Trophoblast cell (in vitro differentiated cells and primary cell): ENCODE results near the gene NUDT3.

Experiments used
- DNase-seq, 2 donors: peaks; one replicate each; pipeline ENCODE4 v3.0.0-alpha.2; 2016
- H2AFZ ChIP-seq: 2 replicates; pipeline ENCODE4 v1.6.1; 2013; ENCODE audit warnings: low read length, moderate library complexity, mild to moderate bottlenecking; ENCODE audit not compliant: insufficient read depth, poor library complexity
- H2AK5ac ChIP-seq: 2 replicates; pipeline ENCODE4 v1.6.1; 2013; ENCODE audit warnings: mild to moderate bottlenecking, low read length
- H2BK120ac ChIP-seq: 2 replicates; pipeline ENCODE4 v1.6.1; 2013; ENCODE audit warnings: low read length, mild to moderate bottlenecking, moderate library complexity; ENCODE audit not compliant: insufficient read depth, poor library complexity
- H2BK12ac ChIP-seq: 2 replicates; pipeline ENCODE4 v1.6.1; 2013; ENCODE audit warnings: mild to moderate bottlenecking, low read length, moderate library complexity
- H2BK5ac ChIP-seq: 2 replicates; pipeline ENCODE4 v1.6.1; 2013; ENCODE audit warnings: low read length, low read depth, moderate library complexity, mild to moderate bottlenecking; ENCODE audit not compliant: poor library complexity
- H3K14ac ChIP-seq: 2 replicates; pipeline ENCODE4 v1.6.1; 2013; ENCODE audit warnings: mild to moderate bottlenecking, low read length
- H3K18ac ChIP-seq: 2 replicates; pipeline ENCODE4 v1.6.1; 2013; ENCODE audit warnings: mild to moderate bottlenecking, low read length
- H3K23ac ChIP-seq: 2 replicates; pipeline ENCODE4 v1.6.1; 2013; ENCODE audit warnings: low read length
- H3K27ac ChIP-seq: 2 replicates; pipeline ENCODE4 v1.5.1; 2013; ENCODE audit warnings: low read depth, mild to moderate bottlenecking, inconsistent platforms, low read length, moderate library complexity
- H3K27me3 ChIP-seq: 2 replicates; pipeline ENCODE4 v1.6.1; 2013; ENCODE audit warnings: inconsistent platforms, mild to moderate bottlenecking, low read length, moderate library complexity; ENCODE audit not compliant: insufficient read depth
- H3K36me3 ChIP-seq, 2 experiments: 1 replicate in 1 of 2; 2 replicates in 1 of 2; pipeline ENCODE4 v1.6.1; 2013; ENCODE audit warnings: low read length in 2 of 2, mild to moderate bottlenecking in 2 of 2, moderate library complexity in 1 of 2; ENCODE audit not compliant: insufficient read depth in 2 of 2, control insufficient read depth in 1 of 2
- H3K4ac ChIP-seq: 2 replicates; pipeline ENCODE4 v1.6.1; 2013; ENCODE audit warnings: low read depth, mild to moderate bottlenecking, low read length, moderate library complexity
- H3K4me1 ChIP-seq, 2 experiments: 1 replicate in 1 of 2; 2 replicates in 1 of 2; pipeline ENCODE4 v1.6.1; 2013; ENCODE audit warnings: low read length in 2 of 2, mild to moderate bottlenecking in 2 of 2, moderate library complexity in 1 of 2; ENCODE audit not compliant: insufficient read depth in 2 of 2, control insufficient read depth in 1 of 2
- H3K4me2 ChIP-seq: 2 replicates; pipeline ENCODE4 v1.6.1; 2013; ENCODE audit warnings: inconsistent platforms, mild to moderate bottlenecking, low read length, moderate library complexity
- H3K4me3 ChIP-seq: 2 replicates; pipeline ENCODE4 v1.5.1; 2013; ENCODE audit warnings: mild to moderate bottlenecking, low read depth, low read length, inconsistent platforms
- H3K79me1 ChIP-seq: one replicate; pipeline ENCODE4 v1.6.1; 2013; ENCODE audit warnings: low read length
- H3K79me2 ChIP-seq: 2 replicates; pipeline ENCODE4 v1.6.1; 2013; ENCODE audit warnings: low read length, mild to moderate bottlenecking; ENCODE audit not compliant: control insufficient read depth, insufficient read depth, poor library complexity
- H3K9ac ChIP-seq: 2 replicates; pipeline ENCODE4 v1.6.1; 2013; ENCODE audit warnings: mild to moderate bottlenecking, low read length
- H3K9me3 ChIP-seq: 2 replicates; pipeline ENCODE4 v1.6.1; 2013; ENCODE audit warnings: low read depth, mild to moderate bottlenecking, control low read depth, inconsistent platforms, low read length; ENCODE audit not compliant: insufficient read depth
- H4K12ac ChIP-seq: 2 replicates; pipeline ENCODE4 v1.6.1; 2013; ENCODE audit warnings: low read depth, mild to moderate bottlenecking, low read length, moderate library complexity
- H4K8ac ChIP-seq: 2 replicates; pipeline ENCODE4 v1.6.1; 2013; ENCODE audit warnings: low read depth, mild to moderate bottlenecking, low read length, moderate library complexity
- H4K91ac ChIP-seq: one replicate; pipeline ENCODE4 v1.6.1; 2013; ENCODE audit warnings: low read depth, mild to moderate bottlenecking, low read length, moderate library complexity
- WGBS: extraction: QIAGEN DNeasy Blood & Tissue Kit; methylation state at CpG from one replicate; pipeline ENCODE4 v1.1.7; 2013; ENCODE audit warnings: missing lambda C conversion rate; ENCODE audit not compliant: insufficient read length, insufficient coverage; ENCODE audit errors: extremely low coverage; 5-methylcytosine and 5-hydroxymethylcytosine counted together

The NUDT3 gene

GRCh38 chr6:34236443-34237315 lies 155.8 kb downstream of the NUDT3 start, which contains the start of gene HMGA1:
TSS of gene HMGA1 (plus strand) at chr6:34236873. CDS start at chr6:34240781, 3,908 bp downstream.
- peak within 1 kb of the TSS; percentile 87 for H3K4ac ChIP-seq

GRCh38 chr6:34236131-34236442 lies 156.4 kb downstream of the NUDT3 start:
- peak overlapping the region; percentile 1 for H2BK12ac ChIP-seq
- H2AFZ ChIP-seq: no peak overlapping the region
- H4K12ac ChIP-seq: peak overlapping the region; percentile 68
- peak overlapping the region; percentile 62 for H4K91ac ChIP-seq
- H3K79me2 ChIP-seq: peaks cover 21% of the 10 kb centered on the region
- peak overlapping the region; percentile 70 for H2BK120ac ChIP-seq
- H3K79me1 ChIP-seq: peaks cover 33% of the 10 kb centered on the region
- H3K9me3 ChIP-seq: peaks cover 2% of the 10 kb centered on the region
- peak overlapping the region; percentile 68 for H3K9ac ChIP-seq
- H3K18ac ChIP-seq: peak overlapping the region; percentile 89
- H3K27me3 ChIP-seq: no peaks in the 10 kb centered on the region
- H3K4ac ChIP-seq: peak overlapping the region; percentile 38
- H3K36me3 ChIP-seq: peaks cover 9 to 12% of the 10 kb centered on the region in 2 experiments
- peak overlapping the region; percentile 74 for H4K8ac ChIP-seq
- H3K4me1 ChIP-seq: peaks cover 11 to 22% of the 10 kb centered on the region in 2 experiments
- H2AK5ac ChIP-seq: no peak overlapping the region
- H2BK5ac ChIP-seq: peak overlapping the region; percentile 60
- H3K27ac ChIP-seq: peak overlapping the region; percentile 97
- no peak overlapping the region for H3K23ac ChIP-seq
- WGBS: no CpG with 5 or more reads among the region's 13 CpGs
- DNase-seq: peak; percentile 80 to 89
- peak overlapping the region; percentile 68 for H3K4me3 ChIP-seq
- peak overlapping the region; percentile 78 for H3K4me2 ChIP-seq
- peak overlapping the region; percentile 78 for H3K14ac ChIP-seq

More at GRCh38 chr6:34236443-34237315, 155.8 kb downstream of the NUDT3 start, which contains the start of gene HMGA1:
- Histone ChIP-seq H3K4me3 (peak within 1 kb of the TSS; percentile 85), H2AFZ (peak within 1 kb of the TSS; percentile 32), H3K36me3 (peaks cover 14 to 17% of the 10 kb centered on the region in 2 experiments), H3K4me1 (peaks cover 11 to 24% of the 10 kb centered on the region in 2 experiments), H2BK120ac (peak within 1 kb of the TSS; percentile 81), H3K9ac (peak within 1 kb of the TSS; percentile 73), H2BK5ac (peak within 1 kb of the TSS; percentile 80), H3K27ac (peak within 1 kb of the TSS; percentile 97), H3K18ac (peak within 1 kb of the TSS; percentile 89), H3K79me1 (peaks cover 33% of the 10 kb centered on the region), H3K4me2 (peak within 1 kb of the TSS; percentile 88), H4K8ac (peak within 1 kb of the TSS; percentile 85), H4K91ac (peak within 1 kb of the TSS; percentile 91), H2BK12ac (peak within 1 kb of the TSS; percentile 1), H3K27me3 (no peaks in the 10 kb centered on the region), H3K79me2 (peaks cover 21% of the 10 kb centered on the region), H4K12ac (peak within 1 kb of the TSS; percentile 68), H3K23ac (no peak within 1 kb of the TSS), H3K14ac (peak within 1 kb of the TSS; percentile 88), H3K9me3 (peaks cover 2% of the 10 kb centered on the region), H2AK5ac (peak within 1 kb of the TSS; percentile 52)
- DNase-seq: peak; percentile 88 to 90
- no CpG with 5 or more reads among the region's 91 CpGs for WGBS

- Histone ChIP-seq H3K23ac (no peak overlapping the region), H3K79me2 (peaks cover 21% of the 10 kb centered on the region), H4K12ac (peak overlapping the region; percentile 68), H3K4me2 (peak overlapping the region; percentile 78), H2AK5ac (no peak overlapping the region), H4K8ac (peak overlapping the region; percentile 44), H3K18ac (peak overlapping the region; percentile 43), H3K4ac (peak overlapping the region; percentile 13), H3K9ac (peak overlapping the region; percentile 56), H3K36me3 (peaks cover 4 to 7% of the 10 kb centered on the region in 2 experiments), H2BK12ac (peak overlapping the region; percentile 1), H3K27ac (peak overlapping the region; percentile 97), H4K91ac (peak overlapping the region; percentile 62), H3K27me3 (no peaks in the 10 kb centered on the region), H3K9me3 (peaks cover 2% of the 10 kb centered on the region), H3K79me1 (peaks cover 33% of the 10 kb centered on the region), H2AFZ (no peak overlapping the region), H3K14ac (peak overlapping the region; percentile 52), H3K4me1 (peaks cover 13 to 24% of the 10 kb centered on the region in 2 experiments), H2BK120ac (peak overlapping the region; percentile 70), H3K4me3 (peak overlapping the region; percentile 68), H2BK5ac (peak overlapping the region; percentile 60)
- WGBS: no CpG with 5 or more reads among the region's 75 CpGs
- DNase-seq: peak; percentile 89 to 92
These were observed 156.9 kb downstream of the NUDT3 start for GRCh38 chr6:34235307-34236130.

- DNase-seq: no peak
- Histone ChIP-seq H3K18ac (peak overlapping the region; percentile 99), H3K79me1 (peaks cover 33% of the 10 kb centered on the region), H3K36me3 (no peaks in the 10 kb centered on the region), H3K27ac (peak overlapping the region; percentile 97), H3K4me3 (peak overlapping the region; percentile 42), H2AK5ac (peak overlapping the region; percentile 99), H4K91ac (peak overlapping the region; percentile 100), H2BK12ac (peak overlapping the region; percentile 98), H2AFZ (peak overlapping the region; percentile 99), H3K14ac (peak overlapping the region; percentile 100), H3K9ac (peak overlapping the region; percentile 73), H3K4ac (peak overlapping the region; percentile 99), H3K79me2 (peaks cover 21% of the 10 kb centered on the region), H4K8ac (peak overlapping the region; percentile 100), H3K4me1 (peaks cover 13 to 21% of the 10 kb centered on the region in 2 experiments), H2BK5ac (peak overlapping the region; percentile 97), H3K27me3 (no peaks in the 10 kb centered on the region), H3K9me3 (peaks cover 2% of the 10 kb centered on the region), H3K23ac (no peak overlapping the region), H3K4me2 (peak overlapping the region; percentile 56), H2BK120ac (peak overlapping the region; percentile 99), H4K12ac (peak overlapping the region; percentile 99)
- no CpG with 5 or more reads among the region's 53 CpGs for WGBS
These were observed 157.7 kb downstream of the NUDT3 start for GRCh38 chr6:34234667-34235306.
